Measurements from ENCODE around the gene GLYAT. TPM values are rescaled to one million over a fixed set of nuclear protein-coding genes. Genes with fewer than 3 reads are reported as not detected.
A peak's percentile ranks its signal among the peaks of the same experiment; 100 is the strongest.

Gene GLYAT, protein sequence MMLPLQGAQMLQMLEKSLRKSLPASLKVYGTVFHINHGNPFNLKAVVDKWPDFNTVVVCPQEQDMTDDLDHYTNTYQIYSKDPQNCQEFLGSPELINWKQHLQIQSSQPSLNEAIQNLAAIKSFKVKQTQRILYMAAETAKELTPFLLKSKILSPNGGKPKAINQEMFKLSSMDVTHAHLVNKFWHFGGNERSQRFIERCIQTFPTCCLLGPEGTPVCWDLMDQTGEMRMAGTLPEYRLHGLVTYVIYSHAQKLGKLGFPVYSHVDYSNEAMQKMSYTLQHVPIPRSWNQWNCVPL
- 100 to 1,000 TPM in 3 of 6 experiments, 10 to 100 TPM in 3; 62.2 to 399 (median 159) TPM for total RNA-seq
- long read RNA-seq, transcript GLYAT-202 (6 exons, 1,735 nt): major isoform, 35 of 51 reads
- long read RNA-seq, transcript GLYAT-201 (5 exons, 1,150 nt): minor isoform, 13 of 51 reads
- long read RNA-seq, partial matches to known transcripts: 0 of 51 reads
- long read RNA-seq, other reads (novel, unspliced or antisense): 3 of 51 reads

DNA sequence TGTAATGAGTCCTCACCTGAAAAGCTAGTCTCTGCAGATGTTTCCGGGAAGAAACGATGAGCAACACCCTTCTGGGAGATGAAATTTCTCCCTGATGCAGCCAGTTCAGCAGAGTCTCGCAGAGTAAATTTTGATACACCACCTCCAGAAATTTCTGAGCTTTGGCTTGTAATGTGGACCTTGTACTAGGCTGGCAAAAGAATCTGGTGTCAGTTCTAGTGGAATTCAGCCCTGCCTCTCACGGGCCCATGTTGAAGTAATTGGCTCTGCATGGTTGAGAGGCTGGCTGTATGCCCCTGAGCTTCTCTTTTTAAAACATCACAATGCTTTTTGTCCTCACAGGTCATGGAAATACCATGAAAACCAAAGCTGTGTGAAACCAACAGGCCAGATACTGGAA, at the start of gene GLYAT:
Gene GLYAT (minus strand): TSS at position 125 of the 400 bp plus-strand sequence. CDS start 7,447 bp downstream, outside the sequence.
- peak; percentile 35 for TF ChIP-seq POLR2A (IDR thresholded peaks at IDR 0.05)
- TF ChIP-seq, protein P1, sequence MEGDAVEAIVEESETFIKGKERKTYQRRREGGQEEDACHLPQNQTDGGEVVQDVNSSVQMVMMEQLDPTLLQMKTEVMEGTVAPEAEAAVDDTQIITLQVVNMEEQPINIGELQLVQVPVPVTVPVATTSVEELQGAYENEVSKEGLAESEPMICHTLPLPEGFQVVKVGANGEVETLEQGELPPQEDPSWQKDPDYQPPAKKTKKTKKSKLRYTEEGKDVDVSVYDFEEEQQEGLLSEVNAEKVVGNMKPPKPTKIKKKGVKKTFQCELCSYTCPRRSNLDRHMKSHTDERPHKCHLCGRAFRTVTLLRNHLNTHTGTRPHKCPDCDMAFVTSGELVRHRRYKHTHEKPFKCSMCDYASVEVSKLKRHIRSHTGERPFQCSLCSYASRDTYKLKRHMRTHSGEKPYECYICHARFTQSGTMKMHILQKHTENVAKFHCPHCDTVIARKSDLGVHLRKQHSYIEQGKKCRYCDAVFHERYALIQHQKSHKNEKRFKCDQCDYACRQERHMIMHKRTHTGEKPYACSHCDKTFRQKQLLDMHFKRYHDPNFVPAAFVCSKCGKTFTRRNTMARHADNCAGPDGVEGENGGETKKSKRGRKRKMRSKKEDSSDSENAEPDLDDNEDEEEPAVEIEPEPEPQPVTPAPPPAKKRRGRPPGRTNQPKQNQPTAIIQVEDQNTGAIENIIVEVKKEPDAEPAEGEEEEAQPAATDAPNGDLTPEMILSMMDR (IDR thresholded peaks at IDR 0.05): no peak
- Histone ChIP-seq H3K27me3 (no peaks in the 10 kb centered on the region), H3K9me3 (no peaks in the 10 kb centered on the region), H3K27ac (peak within 1 kb of the TSS; percentile 52 to 95 (median 94)), H3K36me3 (no peaks in the 10 kb centered on the region), H3K4me1 (peaks cover 0 to 36% (median 11%) of the 10 kb centered on the region in 4 donors), H3K4me3 (peak within 1 kb of the TSS; percentile 9 to 70 (median 54))
- whole genome bisulfite sequencing (ENCODE audit: insufficient coverage, low coverage, low lambda C conversion rate, missing lambda C conversion rate): 40% methylated on average over 4 of the region's 4 CpGs
- peak; percentile 66 to 82 (median 77) for ATAC-seq
- peak; percentile 33 to 87 (median 75) for DNase-seq
- intact Hi-C loops (cut with DNase I): no loop called here

DNA sequence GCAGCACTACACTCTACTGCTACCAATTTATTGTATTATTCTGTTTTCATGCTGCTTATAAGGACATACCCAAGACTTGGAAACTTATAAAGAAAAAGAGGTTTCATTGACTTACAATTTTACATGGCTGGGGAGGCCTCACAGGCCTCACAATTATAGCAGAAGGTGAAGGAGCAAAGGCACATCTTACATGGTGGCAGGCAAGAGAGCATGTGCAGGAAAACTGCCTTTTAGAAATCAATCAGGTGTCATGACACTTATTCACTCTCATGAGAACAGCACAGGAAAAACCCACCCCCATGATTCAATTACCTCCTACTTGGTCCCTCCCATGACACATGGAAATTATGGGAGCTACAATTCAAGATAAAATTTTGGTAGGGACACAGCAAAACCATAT, 49.6 kb upstream of the GLYAT start:
- H3K27ac ChIP-seq: no peak overlapping the region
- H3K36me3 ChIP-seq: no peaks in the 10 kb centered on the region
- ATAC-seq: no peak
- H3K9me3 ChIP-seq: no peaks in the 10 kb centered on the region
- no peaks in the 10 kb centered on the region for H3K4me1 ChIP-seq
- intact Hi-C loops (cut with DNase I): loop anchor here (10.0 kb wide), 1 partner anchor 127 kb away; no protein-coding TSS in a partner anchor
- no peak for DNase-seq
- H3K4me3 ChIP-seq: no peak overlapping the region
- TF ChIP-seq, protein P1 (IDR thresholded peaks at IDR 0.05): no peak
- no peaks in the 10 kb centered on the region for H3K27me3 ChIP-seq

DNA sequence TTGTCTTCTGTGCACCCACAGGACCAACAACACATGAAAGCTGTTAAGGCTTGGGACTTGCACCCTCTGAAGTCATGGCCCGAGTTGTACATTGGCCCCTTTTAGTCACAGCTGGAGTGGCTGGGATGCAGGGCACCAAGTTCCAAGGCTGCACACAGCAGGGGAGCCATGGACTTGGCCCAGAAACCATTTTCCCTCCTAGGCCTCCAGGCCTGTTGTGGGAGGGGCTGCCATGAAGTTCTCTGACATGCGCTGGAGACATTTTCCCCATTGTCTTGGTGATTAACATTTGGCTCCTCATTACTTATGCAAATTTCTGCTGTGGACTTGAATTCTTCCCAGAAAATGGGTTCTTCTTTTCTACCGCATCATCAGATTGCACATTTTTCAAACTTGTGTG, 48.8 kb upstream of the GLYAT start:
- WGBS (ENCODE audit: insufficient coverage, low coverage, low lambda C conversion rate, missing lambda C conversion rate): 100% methylated on average over 1 of the region's 3 CpGs
- intact Hi-C loops (cut with DNase I): loop anchor here (10.0 kb wide), 1 partner anchor 126 kb away; no protein-coding TSS in a partner anchor
- no peak overlapping the region for H3K4me3 ChIP-seq
- H3K27me3 ChIP-seq: no peaks in the 10 kb centered on the region
- TF ChIP-seq POLR2A (IDR thresholded peaks at IDR 0.05): no peak
- TF ChIP-seq, protein P1 (IDR thresholded peaks at IDR 0.05): no peak
- no peaks in the 10 kb centered on the region for H3K9me3 ChIP-seq
- H3K4me1 ChIP-seq: no peaks in the 10 kb centered on the region
- no peaks in the 10 kb centered on the region for H3K36me3 ChIP-seq
- DNase-seq (no peak), ATAC-seq (no peak)
- H3K27ac ChIP-seq: no peak overlapping the region

DNA sequence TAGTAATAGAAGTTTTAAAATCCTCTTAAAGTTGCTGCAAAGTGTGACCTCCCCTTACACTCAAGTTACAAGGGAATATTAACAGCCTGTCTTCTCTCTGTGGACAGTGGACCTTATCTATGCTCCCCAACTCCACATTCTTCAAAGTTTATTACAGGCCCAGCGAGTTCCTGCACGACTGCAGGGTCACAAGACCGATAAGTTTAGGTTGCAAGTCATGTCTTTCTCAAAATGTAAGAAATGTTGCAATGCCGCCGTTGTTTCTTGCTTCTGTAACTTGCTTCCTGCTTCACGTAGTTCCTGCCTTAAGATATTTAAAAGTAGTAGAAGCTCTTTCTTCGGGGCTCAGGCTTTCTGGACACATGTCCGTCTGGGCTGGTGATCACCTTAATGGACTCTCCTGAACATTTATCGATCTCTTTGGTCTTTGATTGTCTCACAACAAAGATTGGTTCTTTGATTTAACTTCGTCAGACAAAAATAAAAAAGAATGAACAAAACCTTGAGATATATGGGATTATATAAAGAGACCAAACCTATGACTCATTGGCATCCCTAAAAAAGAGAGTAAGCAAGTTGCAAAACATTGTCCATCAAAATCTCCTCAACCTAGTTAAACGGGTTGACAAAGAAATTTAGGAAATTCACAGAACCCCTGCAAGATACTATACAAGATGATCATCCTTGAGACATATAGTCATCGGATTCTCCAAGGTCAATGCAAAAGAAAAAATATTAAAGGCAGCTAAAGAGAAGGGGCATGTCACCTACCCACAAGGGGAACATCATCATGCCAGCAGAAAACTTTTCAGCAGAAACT, 45.4 kb upstream of the GLYAT start:
- no peak for DNase-seq
- no peak overlapping the region for H3K27ac ChIP-seq

More for the DNA sequence above, 45.4 kb upstream of the GLYAT start:
- Histone ChIP-seq H3K4me1 (no peaks in the 10 kb centered on the region), H3K27me3 (no peaks in the 10 kb centered on the region), H3K9me3 (no peaks in the 10 kb centered on the region), H3K36me3 (no peaks in the 10 kb centered on the region), H3K4me3 (no peak overlapping the region)
- ATAC-seq: no peak
- no peak for TF ChIP-seq POLR2A (IDR thresholded peaks at IDR 0.05)
- TF ChIP-seq, protein P1 (IDR thresholded peaks at IDR 0.05): no peak
- 64% methylated on average over 12 of the region's 12 CpGs for WGBS (ENCODE audit: insufficient coverage, low coverage, low lambda C conversion rate, missing lambda C conversion rate)
- intact Hi-C loops (cut with DNase I): no loop called here

Measured in right lobe of liver (tissue), 6 donors.